H1 (cell line): Measurements from ENCODE around the gene PTH1R. TPM values are rescaled to one million over a fixed set of nuclear protein-coding genes. Genes with fewer than 3 reads are reported as not detected.

ENCODE experiments used
- BRCA1 ChIP-seq: IDR thresholded peaks from 2 replicates; pipeline ENCODE4 v1.6.1; 2012; ENCODE audit warnings: low read depth, low read length, improper control_type of control experiment
- CHD2 ChIP-seq: IDR thresholded peaks from 2 replicates; pipeline ENCODE4 v1.6.1; 2012; ENCODE audit warnings: low read length, improper control_type of control experiment
- RAD21 ChIP-seq, 2 experiments: IDR thresholded peaks in 1 of 2; conservative IDR thresholded peaks in 1 of 2; 2 replicates each; pipeline ENCODE4 v1.6.1; 2011; ENCODE audit warnings: low read depth in 2 of 2, low read length in 2 of 2, improper control_type of control experiment in 1 of 2, inconsistent platforms in 1 of 2, mild to moderate bottlenecking in 1 of 2, moderate library complexity in 1 of 2
- RBBP5 ChIP-seq: IDR thresholded peaks from 2 replicates; pipeline ENCODE4 v1.7.1; 2012; ENCODE audit warnings: low read depth, mild to moderate bottlenecking, inconsistent platforms, low read length, moderate library complexity, borderline replicate concordance
- SP4 ChIP-seq: IDR thresholded peaks from 2 replicates; pipeline ENCODE4 v1.6.1; 2012; ENCODE audit warnings: low read length, inconsistent platforms
- TAF7 ChIP-seq: optimal IDR thresholded peaks from 2 replicates; pipeline ENCODE3; 2011; ENCODE audit warnings: low read depth, mild to moderate bottlenecking, inconsistent platforms, low read length, moderate library complexity, borderline replicate concordance
- TBP ChIP-seq: IDR thresholded peaks from 2 replicates; pipeline ENCODE4 v1.6.1; 2011; ENCODE audit warnings: low read depth, low read length, improper control_type of control experiment
- polyA plus RNA-seq, 7 experiments: library from polyadenylated mRNA; depleted of rRNA in 3 of 7; stranded (reverse) in 5 of 7; unstranded in 2 of 7; fragments of >200 nt in 5 of 7; fragments of 200-250 nt in 2 of 7; gene quantifications; 1 replicate in 5 of 7; 2 replicates in 1 of 7; 4 replicates in 1 of 7; pipeline versions ENCODE4 v1.2.1 to v1.2.3, GENCODE V29; 2011 to 2013; ENCODE audit warnings: missing spikeins in 2 of 7, mixed read lengths in 2 of 7
- total RNA-seq: library from RNA; stranded (reverse); fragmentation: NEBNext Ultra II Directional; extraction: Animal tissue kit (Norgen Biotek cat#: 25700); gene quantifications from 2 replicates; pipeline ENCODE4 v1.2.1, GENCODE V29; 2021
- TF ChIP-seq, protein P1 (sequence below): fragments of 300-600 bp; sonication (generic); IDR thresholded peaks from 2 replicates; pipeline ENCODE4 v1.7.1; 2012; ENCODE audit warnings: low read length, moderate library complexity, mild to moderate bottlenecking, inconsistent platforms; ENCODE audit not compliant: insufficient replicate concordance
- TF ChIP-seq, protein P2 (sequence below), 3 experiments: IDR thresholded peaks; 1 replicate in 2 of 3; 2 replicates in 1 of 3; pipeline versions ENCODE4 v1.5.1 to v1.6.1; 2011; ENCODE audit warnings: low read length in 3 of 3, mild to moderate bottlenecking in 3 of 3, inconsistent platforms in 2 of 3, low read depth in 1 of 3, moderate library complexity in 1 of 3; ENCODE audit not compliant: insufficient read depth in 1 of 3; ENCODE audit errors: control extremely low read depth in 1 of 3

The PTH1R gene
- total and polyA plus RNA-seq, 2 of the 8 experiments (the other 6 are each of a cell fraction or from before 2014, with no cell fraction given), result 0.57 to 1.5 TPM

DNA sequence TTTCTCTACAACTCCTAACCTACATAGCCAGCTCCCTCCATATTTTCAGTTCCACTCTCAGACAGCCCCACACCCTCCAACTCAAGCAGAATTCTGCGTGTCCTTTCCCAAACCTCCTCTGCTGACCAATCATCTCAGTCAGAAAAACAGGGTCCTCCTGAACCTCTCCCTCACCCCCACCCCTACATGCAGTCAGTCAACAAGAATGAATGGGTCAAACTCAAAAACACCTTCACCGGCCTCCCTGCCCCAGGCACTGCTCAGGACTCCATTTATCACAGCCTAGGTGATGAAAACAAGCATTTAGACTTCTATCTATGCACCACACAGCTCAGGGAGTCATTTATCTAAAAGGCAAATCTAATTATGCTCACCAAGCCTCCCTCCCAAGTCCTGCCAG is 46.7 kb upstream of the PTH1R start (continued):
- TF ChIP-seq, protein P1, sequence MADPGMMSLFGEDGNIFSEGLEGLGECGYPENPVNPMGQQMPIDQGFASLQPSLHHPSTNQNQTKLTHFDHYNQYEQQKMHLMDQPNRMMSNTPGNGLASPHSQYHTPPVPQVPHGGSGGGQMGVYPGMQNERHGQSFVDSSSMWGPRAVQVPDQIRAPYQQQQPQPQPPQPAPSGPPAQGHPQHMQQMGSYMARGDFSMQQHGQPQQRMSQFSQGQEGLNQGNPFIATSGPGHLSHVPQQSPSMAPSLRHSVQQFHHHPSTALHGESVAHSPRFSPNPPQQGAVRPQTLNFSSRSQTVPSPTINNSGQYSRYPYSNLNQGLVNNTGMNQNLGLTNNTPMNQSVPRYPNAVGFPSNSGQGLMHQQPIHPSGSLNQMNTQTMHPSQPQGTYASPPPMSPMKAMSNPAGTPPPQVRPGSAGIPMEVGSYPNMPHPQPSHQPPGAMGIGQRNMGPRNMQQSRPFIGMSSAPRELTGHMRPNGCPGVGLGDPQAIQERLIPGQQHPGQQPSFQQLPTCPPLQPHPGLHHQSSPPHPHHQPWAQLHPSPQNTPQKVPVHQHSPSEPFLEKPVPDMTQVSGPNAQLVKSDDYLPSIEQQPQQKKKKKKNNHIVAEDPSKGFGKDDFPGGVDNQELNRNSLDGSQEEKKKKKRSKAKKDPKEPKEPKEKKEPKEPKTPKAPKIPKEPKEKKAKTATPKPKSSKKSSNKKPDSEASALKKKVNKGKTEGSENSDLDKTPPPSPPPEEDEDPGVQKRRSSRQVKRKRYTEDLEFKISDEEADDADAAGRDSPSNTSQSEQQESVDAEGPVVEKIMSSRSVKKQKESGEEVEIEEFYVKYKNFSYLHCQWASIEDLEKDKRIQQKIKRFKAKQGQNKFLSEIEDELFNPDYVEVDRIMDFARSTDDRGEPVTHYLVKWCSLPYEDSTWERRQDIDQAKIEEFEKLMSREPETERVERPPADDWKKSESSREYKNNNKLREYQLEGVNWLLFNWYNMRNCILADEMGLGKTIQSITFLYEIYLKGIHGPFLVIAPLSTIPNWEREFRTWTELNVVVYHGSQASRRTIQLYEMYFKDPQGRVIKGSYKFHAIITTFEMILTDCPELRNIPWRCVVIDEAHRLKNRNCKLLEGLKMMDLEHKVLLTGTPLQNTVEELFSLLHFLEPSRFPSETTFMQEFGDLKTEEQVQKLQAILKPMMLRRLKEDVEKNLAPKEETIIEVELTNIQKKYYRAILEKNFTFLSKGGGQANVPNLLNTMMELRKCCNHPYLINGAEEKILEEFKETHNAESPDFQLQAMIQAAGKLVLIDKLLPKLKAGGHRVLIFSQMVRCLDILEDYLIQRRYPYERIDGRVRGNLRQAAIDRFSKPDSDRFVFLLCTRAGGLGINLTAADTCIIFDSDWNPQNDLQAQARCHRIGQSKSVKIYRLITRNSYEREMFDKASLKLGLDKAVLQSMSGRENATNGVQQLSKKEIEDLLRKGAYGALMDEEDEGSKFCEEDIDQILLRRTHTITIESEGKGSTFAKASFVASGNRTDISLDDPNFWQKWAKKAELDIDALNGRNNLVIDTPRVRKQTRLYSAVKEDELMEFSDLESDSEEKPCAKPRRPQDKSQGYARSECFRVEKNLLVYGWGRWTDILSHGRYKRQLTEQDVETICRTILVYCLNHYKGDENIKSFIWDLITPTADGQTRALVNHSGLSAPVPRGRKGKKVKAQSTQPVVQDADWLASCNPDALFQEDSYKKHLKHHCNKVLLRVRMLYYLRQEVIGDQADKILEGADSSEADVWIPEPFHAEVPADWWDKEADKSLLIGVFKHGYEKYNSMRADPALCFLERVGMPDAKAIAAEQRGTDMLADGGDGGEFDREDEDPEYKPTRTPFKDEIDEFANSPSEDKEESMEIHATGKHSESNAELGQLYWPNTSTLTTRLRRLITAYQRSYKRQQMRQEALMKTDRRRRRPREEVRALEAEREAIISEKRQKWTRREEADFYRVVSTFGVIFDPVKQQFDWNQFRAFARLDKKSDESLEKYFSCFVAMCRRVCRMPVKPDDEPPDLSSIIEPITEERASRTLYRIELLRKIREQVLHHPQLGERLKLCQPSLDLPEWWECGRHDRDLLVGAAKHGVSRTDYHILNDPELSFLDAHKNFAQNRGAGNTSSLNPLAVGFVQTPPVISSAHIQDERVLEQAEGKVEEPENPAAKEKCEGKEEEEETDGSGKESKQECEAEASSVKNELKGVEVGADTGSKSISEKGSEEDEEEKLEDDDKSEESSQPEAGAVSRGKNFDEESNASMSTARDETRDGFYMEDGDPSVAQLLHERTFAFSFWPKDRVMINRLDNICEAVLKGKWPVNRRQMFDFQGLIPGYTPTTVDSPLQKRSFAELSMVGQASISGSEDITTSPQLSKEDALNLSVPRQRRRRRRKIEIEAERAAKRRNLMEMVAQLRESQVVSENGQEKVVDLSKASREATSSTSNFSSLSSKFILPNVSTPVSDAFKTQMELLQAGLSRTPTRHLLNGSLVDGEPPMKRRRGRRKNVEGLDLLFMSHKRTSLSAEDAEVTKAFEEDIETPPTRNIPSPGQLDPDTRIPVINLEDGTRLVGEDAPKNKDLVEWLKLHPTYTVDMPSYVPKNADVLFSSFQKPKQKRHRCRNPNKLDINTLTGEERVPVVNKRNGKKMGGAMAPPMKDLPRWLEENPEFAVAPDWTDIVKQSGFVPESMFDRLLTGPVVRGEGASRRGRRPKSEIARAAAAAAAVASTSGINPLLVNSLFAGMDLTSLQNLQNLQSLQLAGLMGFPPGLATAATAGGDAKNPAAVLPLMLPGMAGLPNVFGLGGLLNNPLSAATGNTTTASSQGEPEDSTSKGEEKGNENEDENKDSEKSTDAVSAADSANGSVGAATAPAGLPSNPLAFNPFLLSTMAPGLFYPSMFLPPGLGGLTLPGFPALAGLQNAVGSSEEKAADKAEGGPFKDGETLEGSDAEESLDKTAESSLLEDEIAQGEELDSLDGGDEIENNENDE, result no peak
- TF ChIP-seq BRCA1, result no peak
- no peak for TF ChIP-seq TBP
- no peak for TF ChIP-seq TAF7
- no peak for TF ChIP-seq RBBP5
- TF ChIP-seq CHD2, result no peak
- no peak for TF ChIP-seq RAD21 (IDR thresholded peaks at IDR 0.05 in 1 of 2, conservative IDR thresholded peaks at IDR 0.05 in 1 of 2; ENCODE audit: low read depth in 2 of 2, low read length in 2 of 2)
- TF ChIP-seq, protein P2, sequence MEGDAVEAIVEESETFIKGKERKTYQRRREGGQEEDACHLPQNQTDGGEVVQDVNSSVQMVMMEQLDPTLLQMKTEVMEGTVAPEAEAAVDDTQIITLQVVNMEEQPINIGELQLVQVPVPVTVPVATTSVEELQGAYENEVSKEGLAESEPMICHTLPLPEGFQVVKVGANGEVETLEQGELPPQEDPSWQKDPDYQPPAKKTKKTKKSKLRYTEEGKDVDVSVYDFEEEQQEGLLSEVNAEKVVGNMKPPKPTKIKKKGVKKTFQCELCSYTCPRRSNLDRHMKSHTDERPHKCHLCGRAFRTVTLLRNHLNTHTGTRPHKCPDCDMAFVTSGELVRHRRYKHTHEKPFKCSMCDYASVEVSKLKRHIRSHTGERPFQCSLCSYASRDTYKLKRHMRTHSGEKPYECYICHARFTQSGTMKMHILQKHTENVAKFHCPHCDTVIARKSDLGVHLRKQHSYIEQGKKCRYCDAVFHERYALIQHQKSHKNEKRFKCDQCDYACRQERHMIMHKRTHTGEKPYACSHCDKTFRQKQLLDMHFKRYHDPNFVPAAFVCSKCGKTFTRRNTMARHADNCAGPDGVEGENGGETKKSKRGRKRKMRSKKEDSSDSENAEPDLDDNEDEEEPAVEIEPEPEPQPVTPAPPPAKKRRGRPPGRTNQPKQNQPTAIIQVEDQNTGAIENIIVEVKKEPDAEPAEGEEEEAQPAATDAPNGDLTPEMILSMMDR (IDR thresholded peaks at IDR 0.05; ENCODE audit: control extremely low read depth in 1 of 3, insufficient read depth in 1 of 3, low read depth in 1 of 3, low read length in 3 of 3), result no peak
- TF ChIP-seq SP4, result no peak
